Breast epithelium (tissue), 4 donors: ENCODE results near the gene CXCL8. TPM values are rescaled to one million over a fixed set of nuclear protein-coding genes. Genes with fewer than 3 reads are reported as not detected.
A peak's percentile ranks its signal among the peaks of the same experiment; 100 is the strongest.

Experiments
- DNase-seq, 2 donors: peaks; one replicate each; pipeline ENCODE4 v3.0.0-alpha.2; 2019; ENCODE audit warnings: low spot score in 2 of 2
- H3K27ac ChIP-seq, 2 donors: fragments of 200-600 bp; sonication (generic) in 1 of 2; one replicate each; pipeline ENCODE4 v1.5.1; 2016 to 2019; ENCODE audit warnings: mild to moderate bottlenecking in 1 of 2
- H3K27me3 ChIP-seq, 2 donors: fragments of 200-600 bp; sonication (generic) in 1 of 2; one replicate each; pipeline versions ENCODE4 v1.5.1 to v1.6.0; 2017 to 2019; ENCODE audit warnings: control low read depth in 1 of 2, mild to moderate bottlenecking in 1 of 2
- H3K36me3 ChIP-seq: fragments of 200-600 bp; one replicate; pipeline ENCODE4 v1.5.1; 2019
- H3K4me1 ChIP-seq, 2 donors: fragments of 200-600 bp; sonication (generic); one replicate each; pipeline ENCODE4 v1.5.1; 2016 to 2019; ENCODE audit warnings: control low read depth in 1 of 2
- H3K4me3 ChIP-seq, 3 donors: fragments of 200-600 bp; sonication (generic); 1 replicate in 2 of 3; 2 replicates in 1 of 3; pipeline ENCODE4 v1.5.1; 2016 to 2019; ENCODE audit warnings: mild to moderate bottlenecking in 3 of 3, moderate library complexity in 2 of 3
- H3K9me3 ChIP-seq, 2 donors: fragments of 200-600 bp; sonication (generic) in 1 of 2; one replicate each; pipeline ENCODE4 v1.5.1; 2016 to 2019; ENCODE audit warnings: control low read depth in 1 of 2
- CTCF ChIP-seq, 3 donors: fragments of 450-650 bp; IDR thresholded peaks; one replicate each; pipeline ENCODE4 v1.5.1; 2016 to 2017; ENCODE audit warnings: antibody characterized with exemption in 3 of 3, mild to moderate bottlenecking in 3 of 3, moderate library complexity in 3 of 3
- POLR2A ChIP-seq: fragments of 450-650 bp; IDR thresholded peaks from one replicate; pipeline ENCODE4 v1.6.1; 2016; ENCODE audit warnings: antibody characterized with exemption, mild to moderate bottlenecking, moderate library complexity
- POLR2AphosphoS5 ChIP-seq, 3 donors: sonication (generic); formaldehyde crosslinking; IDR thresholded peaks; one replicate each; pipeline ENCODE4 v1.6.1; 2017; ENCODE audit warnings: antibody characterized with exemption in 3 of 3
- intact Hi-C: fragments of 100-400 bp; cut with DNase I; formaldehyde crosslinking; loops from one replicate; pipeline ENCODE4 v1.15.1; 2023; ENCODE audit warnings: low total_unique reads
- total RNA-seq, 3 donors: library from RNA; depleted of rRNA; stranded (reverse); fragments of >200 nt; gene quantifications; one replicate each; pipeline ENCODE4 v1.1.0, GENCODE V29; 2016

Gene CXCL8
- total RNA-seq, 3 donors from 2014 or later, result 0.64 to 33.7 (median 2.6) TPM

GRCh38 chr4:73743281-73743680 lies 2.9 kb downstream of the CXCL8 start:
- TF ChIP-seq CTCF (IDR thresholded peaks at IDR 0.05) (no peak), POLR2AphosphoS5 (IDR thresholded peaks at IDR 0.05) (no peak), POLR2A (no peak)
- H3K4me3 ChIP-seq, result no peak overlapping the region
- H3K27ac ChIP-seq, result no peak overlapping the region
- no peaks in the 10 kb centered on the region for H3K4me1 ChIP-seq
- no peak for DNase-seq
- H3K36me3 ChIP-seq, result no peaks in the 10 kb centered on the region
- H3K27me3 ChIP-seq, result no peaks in the 10 kb centered on the region
- intact Hi-C loops, result no loop called here
- H3K9me3 ChIP-seq, result peaks cover 0 to 4% of the 10 kb centered on the region in 2 donors

GRCh38 chr4:73743795-73744194 lies 3.4 kb downstream of the CXCL8 start:
- DNase-seq, result no peak
- no peak for TF ChIP-seq POLR2A
- no peak for TF ChIP-seq CTCF (IDR thresholded peaks at IDR 0.05)
- no peak for TF ChIP-seq POLR2AphosphoS5 (IDR thresholded peaks at IDR 0.05)
- H3K27ac ChIP-seq, result no peak overlapping the region
- H3K27me3 ChIP-seq, result no peaks in the 10 kb centered on the region
- intact Hi-C loops, result no loop called here
- H3K4me1 ChIP-seq, result no peaks in the 10 kb centered on the region
- H3K4me3 ChIP-seq, result no peak overlapping the region
- H3K9me3 ChIP-seq, result peaks cover 0 to 4% of the 10 kb centered on the region in 2 donors
- H3K36me3 ChIP-seq, result no peaks in the 10 kb centered on the region

- Histone ChIP-seq H3K27me3 (no peaks in the 10 kb centered on the region), H3K36me3 (no peaks in the 10 kb centered on the region), H3K9me3 (peaks cover 0 to 4% of the 10 kb centered on the region in 2 donors), H3K4me3 (no peak overlapping the region), H3K27ac (no peak overlapping the region), H3K4me1 (no peaks in the 10 kb centered on the region)
- no peak for TF ChIP-seq CTCF (IDR thresholded peaks at IDR 0.05)
- TF ChIP-seq POLR2AphosphoS5 (IDR thresholded peaks at IDR 0.05), result no peak
- TF ChIP-seq POLR2A, result no peak
- intact Hi-C loops, result no loop called here
- DNase-seq, result no peak
These were observed 3.8 kb downstream of the CXCL8 start for GRCh38 chr4:73744203-73744602.

- H3K27me3 ChIP-seq, result no peaks in the 10 kb centered on the region
- DNase-seq, result no peak
- no peak overlapping the region for H3K4me3 ChIP-seq
- H3K36me3 ChIP-seq, result no peaks in the 10 kb centered on the region
- H3K9me3 ChIP-seq, result no peaks in the 10 kb centered on the region
- intact Hi-C loops, result no loop called here
- no peak overlapping the region for H3K27ac ChIP-seq
- no peak for TF ChIP-seq POLR2A
- TF ChIP-seq POLR2AphosphoS5 (IDR thresholded peaks at IDR 0.05), result no peak
- TF ChIP-seq CTCF (IDR thresholded peaks at IDR 0.05), result no peak
- H3K4me1 ChIP-seq, result no peaks in the 10 kb centered on the region
These were observed 10.4 kb downstream of the CXCL8 start for GRCh38 chr4:73750730-73751129.

- Histone ChIP-seq H3K4me3 (no peak overlapping the region), H3K9me3 (no peaks in the 10 kb centered on the region), H3K4me1 (no peaks in the 10 kb centered on the region), H3K27ac (peak overlapping the region in 1 of 2 donors; percentile 5), H3K27me3 (no peaks in the 10 kb centered on the region), H3K36me3 (no peaks in the 10 kb centered on the region)
- DNase-seq, result no peak
- intact Hi-C loops, result no loop called here
- TF ChIP-seq POLR2AphosphoS5 (IDR thresholded peaks at IDR 0.05), result no peak
These were observed 10.8 kb downstream of the CXCL8 start for GRCh38 chr4:73751166-73751565.

- Histone ChIP-seq H3K4me1 (no peaks in the 10 kb centered on the region), H3K27me3 (no peaks in the 10 kb centered on the region), H3K9me3 (no peaks in the 10 kb centered on the region), H3K36me3 (no peaks in the 10 kb centered on the region), H3K4me3 (no peak overlapping the region), H3K27ac (no peak overlapping the region)
- intact Hi-C loops, result no loop called here
- TF ChIP-seq CTCF (IDR thresholded peaks at IDR 0.05) (no peak), POLR2A (no peak), POLR2AphosphoS5 (IDR thresholded peaks at IDR 0.05) (no peak)
- DNase-seq, result no peak
These were observed 11.5 kb downstream of the CXCL8 start for GRCh38 chr4:73751830-73752229.
